Activated T-cell treated with anti-CD3 and anti-CD28 coated beads for 48 hours (primary cell): ENCODE measurements around the gene ZBTB3.
"Not testable (repeated sequence)": the region's sequence is repeated elsewhere in the genome, so short reads cannot be mapped to it uniquely, and the experiment has no call there.

Experiments used
- DNase-seq: peaks from one replicate; pipeline ENCODE4 v3.0.0-alpha.2; 2020; ENCODE audit warnings: low read depth

The ZBTB3 gene

GRCh38 chr11:62757846-62758788, 4.2 kb upstream of the ZBTB3 start:
- DNase-seq: no peak

- DNase-seq: no peak
These were observed 1.2 kb upstream of the ZBTB3 start for GRCh38 chr11:62755086-62755615.

DNA sequence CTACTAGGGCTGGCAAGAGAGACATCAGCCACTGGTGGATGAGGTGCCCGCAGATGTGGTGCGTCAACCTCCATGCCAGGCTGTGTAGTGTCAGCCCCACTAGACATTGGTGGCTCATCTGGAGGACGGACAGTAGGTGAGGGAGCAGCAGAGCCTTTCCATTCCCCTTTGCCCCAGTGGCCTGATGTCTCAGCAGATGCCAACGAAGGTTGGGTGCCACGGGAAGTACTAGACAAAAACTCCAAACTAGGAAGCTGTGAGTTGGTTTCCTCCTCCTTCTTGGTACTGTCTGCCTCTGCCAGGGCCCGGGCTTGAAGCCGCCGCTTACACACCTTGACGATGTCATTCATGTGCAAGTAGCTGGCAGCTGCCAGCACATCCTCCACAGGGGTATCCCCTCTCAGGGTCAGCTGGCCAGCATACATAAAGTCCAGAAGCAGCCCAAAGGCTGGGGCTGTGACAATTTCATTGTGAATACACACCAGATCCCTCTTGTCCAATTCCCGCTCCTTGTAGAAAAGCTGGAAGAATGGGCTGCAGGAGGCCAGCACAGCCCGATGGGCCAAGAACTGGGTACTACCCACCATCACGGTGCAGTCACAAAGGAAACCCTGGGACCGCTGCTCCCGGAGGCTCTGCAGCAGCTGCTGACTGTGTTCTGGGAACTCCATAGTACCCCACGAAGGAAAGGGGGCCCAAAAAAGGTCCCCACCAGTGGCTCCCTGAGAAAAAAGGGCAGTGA, 795 bp downstream of the ZBTB3 start:
- no peak for DNase-seq

GRCh38 chr11:62752177-62752785, 1.7 kb downstream of the ZBTB3 start:
- no peak for DNase-seq

DNA sequence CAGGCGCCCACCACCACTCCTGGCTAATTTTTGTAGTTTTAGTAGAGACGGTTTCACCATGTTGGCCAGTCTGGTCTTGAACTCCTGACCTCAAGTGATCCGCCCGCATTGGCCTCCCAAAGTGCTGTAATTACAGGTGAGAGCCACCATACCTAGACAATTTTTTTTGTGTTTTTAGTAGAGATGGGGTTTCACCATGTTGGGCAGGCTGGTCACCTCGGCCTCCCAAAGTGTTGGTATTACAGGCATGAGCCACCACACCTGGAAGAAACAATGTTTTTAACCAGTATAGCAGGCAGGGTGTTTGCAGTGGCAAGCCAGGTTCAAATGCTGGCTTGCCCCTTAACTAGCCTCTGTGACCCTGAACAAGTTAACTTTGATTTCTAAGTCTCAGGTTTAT, 4.0 kb downstream of the ZBTB3 start:
- DNase-seq: not testable (repeated sequence)

- no peak for DNase-seq
These were observed 6.3 kb downstream of the ZBTB3 start for GRCh38 chr11:62747475-62748160.

DNA sequence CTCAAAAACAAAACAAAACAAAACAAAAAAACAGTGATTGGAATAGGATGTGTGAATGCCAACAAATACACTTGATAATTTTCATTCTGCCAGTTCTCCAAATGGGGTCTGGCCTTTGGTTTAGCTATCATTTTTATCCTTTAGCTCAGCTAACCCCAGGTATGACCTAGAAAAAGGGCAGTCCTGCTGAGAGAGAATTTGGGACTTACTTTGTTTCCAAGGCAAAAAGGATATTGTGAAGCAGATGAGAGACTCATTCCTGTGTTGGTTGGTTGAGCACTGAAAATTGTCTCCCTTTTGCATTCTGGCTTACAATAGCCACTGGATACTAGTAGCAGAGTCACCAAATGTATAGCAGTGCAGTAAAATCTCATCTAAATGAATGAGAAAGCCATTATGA, 16.8 kb downstream of the ZBTB3 start:
- no peak for DNase-seq

DNA sequence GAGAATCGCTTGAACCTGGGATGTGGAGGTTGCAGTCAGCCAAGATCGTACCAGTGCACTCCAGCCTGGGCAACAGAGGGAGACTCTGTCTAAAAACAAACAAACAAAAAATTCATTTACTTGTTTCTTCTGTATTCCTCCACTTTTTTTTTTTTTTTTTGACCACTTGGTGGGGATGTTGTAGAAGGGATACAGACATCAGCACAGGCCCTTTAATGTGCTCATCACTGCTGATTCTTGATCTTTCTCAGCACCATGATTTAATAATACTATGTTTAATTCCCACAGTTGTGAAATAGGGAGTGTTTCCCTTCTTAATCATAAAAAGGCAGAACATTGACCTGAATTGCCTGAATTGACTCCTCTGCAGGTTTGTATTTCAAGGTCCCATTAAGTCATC, 21.1 kb downstream of the ZBTB3 start:
- DNase-seq: no peak

DNA sequence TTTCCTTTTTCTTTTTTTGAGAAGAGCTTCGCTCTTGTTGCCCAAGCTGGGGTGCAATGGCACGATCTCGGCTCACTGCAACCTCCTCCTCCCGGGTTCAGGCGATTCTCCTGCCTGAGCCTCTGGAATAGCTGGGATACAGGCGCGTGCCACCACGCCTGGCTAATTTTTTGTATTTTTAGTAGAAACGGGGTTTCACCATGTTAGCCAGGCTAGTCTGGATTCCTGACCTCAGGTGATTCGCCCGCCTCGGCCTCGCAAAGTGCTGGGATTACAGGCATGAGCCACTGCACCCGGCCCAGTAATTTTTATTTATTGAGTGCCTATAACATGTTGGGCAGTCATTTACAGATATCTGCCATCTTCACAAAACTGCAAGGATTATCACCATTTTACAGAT, 23.9 kb downstream of the ZBTB3 start:
- not testable (repeated sequence) for DNase-seq

GRCh38 chr11:62728171-62728988, 25.6 kb downstream of the ZBTB3 start, which contains the start of gene TTC9C:
Gene TTC9C, plus strand, starts transcription at chr11:62728486. Its CDS starts 363 bp downstream, at chr11:62728849.
- peak; percentile 76 for DNase-seq

GRCh38 chr11:62727872-62728170, 26.1 kb downstream of the ZBTB3 start:
- peak; percentile 74 for DNase-seq

- DNase-seq: peak; percentile 99
These were observed 26.6 kb downstream of the ZBTB3 start, which contains the start of gene HNRNPUL2 for GRCh38 chr11:62727165-62727871. Gene HNRNPUL2, minus strand, starts transcription at chr11:62727457. Its CDS starts 301 bp downstream, at chr11:62727156.

GRCh38 chr11:62726915-62727164, 27.1 kb downstream of the ZBTB3 start:
- no peak for DNase-seq

GRCh38 chr11:62726156-62726914, 27.6 kb downstream of the ZBTB3 start:
- DNase-seq: peak; percentile 12

- DNase-seq: no peak
These were observed 28.3 kb downstream of the ZBTB3 start for GRCh38 chr11:62725646-62726045.

- no peak for DNase-seq
These were observed 29.8 kb downstream of the ZBTB3 start for GRCh38 chr11:62724171-62724570.

GRCh38 chr11:62721994-62722393, 32.0 kb downstream of the ZBTB3 start:
- no peak for DNase-seq

DNA sequence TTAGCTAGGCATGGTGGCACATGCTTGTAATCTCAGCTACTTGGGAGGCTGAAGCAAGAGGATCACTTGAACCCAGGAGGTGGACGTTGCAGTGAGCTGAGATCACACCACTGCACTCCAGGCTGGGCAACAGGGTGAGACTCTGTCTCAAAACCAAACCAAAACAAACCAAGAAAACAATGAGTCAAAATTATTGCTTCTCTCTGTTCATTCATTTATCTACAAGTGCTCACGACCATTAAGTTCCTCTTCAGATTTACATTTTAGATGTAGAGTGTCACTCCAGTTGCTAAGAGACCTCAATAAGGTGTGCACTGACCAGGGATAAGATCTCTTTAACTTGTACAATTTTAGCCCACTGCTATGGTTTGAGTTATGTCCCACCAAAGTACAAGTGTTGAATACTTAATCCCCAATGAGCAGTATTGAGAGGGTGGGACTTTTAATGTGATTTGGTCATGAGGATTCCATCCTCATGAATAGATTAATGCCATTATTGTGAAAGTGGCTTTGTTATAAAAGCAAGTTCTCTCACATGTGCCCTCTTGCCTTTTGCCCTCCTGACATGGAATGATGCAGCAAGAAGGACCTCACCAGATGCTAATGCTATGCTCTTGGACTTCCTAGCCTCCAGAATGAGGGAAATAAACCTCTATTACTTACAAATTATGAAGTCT, 34.5 kb downstream of the ZBTB3 start:
- DNase-seq: no peak

DNA sequence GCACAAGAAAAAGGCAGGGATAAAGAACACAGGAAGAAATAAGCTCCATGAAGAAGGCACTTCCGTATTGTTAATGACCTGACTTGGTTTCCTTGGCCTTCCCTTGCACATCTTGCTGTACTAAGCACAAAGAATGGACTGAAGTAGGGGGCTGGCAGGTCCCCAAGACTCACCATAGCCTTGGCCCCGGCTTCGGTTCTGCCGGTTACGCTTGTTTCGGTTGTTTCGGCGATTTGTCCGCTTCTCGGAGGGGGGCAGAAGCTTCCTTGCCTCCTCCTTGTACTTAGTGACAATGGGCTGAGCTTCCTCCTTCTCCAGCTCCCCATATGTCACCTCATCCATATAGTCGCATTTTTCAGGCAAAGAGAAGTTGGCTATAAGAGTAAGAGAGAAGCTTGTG, 37.1 kb downstream of the ZBTB3 start:
- DNase-seq: no peak
